ENCODE data around the gene TBCD.

The TBCD gene

GRCh38 chr17:82947051-82947991, 195.5 kb downstream of the TBCD start:
- Histone ChIP-seq H3K4me3 (ENCODE audit: severe bottlenecking) (no peak overlapping the region), H3K27ac (ENCODE audit: poor library complexity, severe bottlenecking) (no peak overlapping the region), H3K36me3 (ENCODE audit: low read depth) (peaks cover 26% of the 10 kb centered on the region), H3K27me3 (ENCODE audit: insufficient read depth, poor library complexity, severe bottlenecking) (no peaks in the 10 kb centered on the region), H3K4me1 (ENCODE audit: insufficient read depth, poor library complexity, severe bottlenecking) (no peaks in the 10 kb centered on the region), H3K9me3 (ENCODE audit: severe bottlenecking) (peaks cover 11% of the 10 kb centered on the region)
- DNase-seq (ENCODE audit: low spot score) (peak; percentile 52), ATAC-seq (ENCODE audit: low read depth) (no peak)
- no peak for TF ChIP-seq CTCF (IDR thresholded peaks at IDR 0.05; ENCODE audit: poor library complexity, severe bottlenecking)

- H3K4me3 ChIP-seq (ENCODE audit: severe bottlenecking) = no peak overlapping the region
- peak; percentile 51 for DNase-seq (ENCODE audit: low spot score)
- no peaks in the 10 kb centered on the region for H3K4me1 ChIP-seq (ENCODE audit: insufficient read depth, poor library complexity, severe bottlenecking)
- TF ChIP-seq CTCF (IDR thresholded peaks at IDR 0.05; ENCODE audit: poor library complexity, severe bottlenecking) = no peak
- ATAC-seq (ENCODE audit: low read depth) = no peak
- H3K27ac ChIP-seq (ENCODE audit: poor library complexity, severe bottlenecking) = no peak overlapping the region
- peaks cover 19% of the 10 kb centered on the region for H3K36me3 ChIP-seq (ENCODE audit: low read depth)
- H3K27me3 ChIP-seq (ENCODE audit: insufficient read depth, poor library complexity, severe bottlenecking) = no peaks in the 10 kb centered on the region
- H3K9me3 ChIP-seq (ENCODE audit: severe bottlenecking) = peaks cover 11% of the 10 kb centered on the region
These were observed 196.2 kb downstream of the TBCD start for GRCh38 chr17:82948081-82948511.

GRCh38 chr17:82948957-82949356, 197.1 kb downstream of the TBCD start:
- no peaks in the 10 kb centered on the region for H3K27me3 ChIP-seq (ENCODE audit: insufficient read depth, poor library complexity, severe bottlenecking)
- H3K9me3 ChIP-seq (ENCODE audit: severe bottlenecking) = peaks cover 11% of the 10 kb centered on the region
- peaks cover 10% of the 10 kb centered on the region for H3K36me3 ChIP-seq (ENCODE audit: low read depth)
- no peak overlapping the region for H3K4me3 ChIP-seq (ENCODE audit: severe bottlenecking)
- DNase-seq (ENCODE audit: low spot score) (no peak), ATAC-seq (ENCODE audit: low read depth) (no peak)
- H3K27ac ChIP-seq (ENCODE audit: poor library complexity, severe bottlenecking) = no peak overlapping the region
- no peak for TF ChIP-seq CTCF (IDR thresholded peaks at IDR 0.05; ENCODE audit: poor library complexity, severe bottlenecking)
- H3K4me1 ChIP-seq (ENCODE audit: insufficient read depth, poor library complexity, severe bottlenecking) = no peaks in the 10 kb centered on the region

- peak; percentile 37 for DNase-seq (ENCODE audit: low spot score)
- peaks cover 11% of the 10 kb centered on the region for H3K9me3 ChIP-seq (ENCODE audit: severe bottlenecking)
- no peak for ATAC-seq (ENCODE audit: low read depth)
- peaks cover 9% of the 10 kb centered on the region; the same call in 1 of the 2 replicates for H3K36me3 ChIP-seq (ENCODE audit: low read depth)
- H3K27me3 ChIP-seq (ENCODE audit: insufficient read depth, poor library complexity, severe bottlenecking) = no peaks in the 10 kb centered on the region
- no peaks in the 10 kb centered on the region for H3K4me1 ChIP-seq (ENCODE audit: insufficient read depth, poor library complexity, severe bottlenecking)
- no peak overlapping the region for H3K27ac ChIP-seq (ENCODE audit: poor library complexity, severe bottlenecking)
- no peak overlapping the region for H3K4me3 ChIP-seq (ENCODE audit: severe bottlenecking)
- TF ChIP-seq CTCF (IDR thresholded peaks at IDR 0.05; ENCODE audit: poor library complexity, severe bottlenecking) = no peak
These were observed 197.5 kb downstream of the TBCD start for GRCh38 chr17:82949361-82949760.

- Histone ChIP-seq H3K4me3 (ENCODE audit: severe bottlenecking) (no peak overlapping the region), H3K4me1 (ENCODE audit: insufficient read depth, poor library complexity, severe bottlenecking) (no peaks in the 10 kb centered on the region), H3K36me3 (ENCODE audit: low read depth) (peaks cover 7% of the 10 kb centered on the region; the same call in 1 of the 2 replicates), H3K27me3 (ENCODE audit: insufficient read depth, poor library complexity, severe bottlenecking) (no peaks in the 10 kb centered on the region), H3K27ac (ENCODE audit: poor library complexity, severe bottlenecking) (no peak overlapping the region), H3K9me3 (ENCODE audit: severe bottlenecking) (peaks cover 8% of the 10 kb centered on the region)
- peak; percentile 41 for DNase-seq (ENCODE audit: low spot score)
- no peak for TF ChIP-seq CTCF (IDR thresholded peaks at IDR 0.05; ENCODE audit: poor library complexity, severe bottlenecking)
- ATAC-seq (ENCODE audit: low read depth) = no peak
These were observed 198.1 kb downstream of the TBCD start for GRCh38 chr17:82949984-82950383.

Measured in RWPE2 (cell line).